ENCODE measurements around the gene SEC22A. TPM values are rescaled to one million over a fixed set of nuclear protein-coding genes. Genes with fewer than 3 reads are reported as not detected.

The SEC22A gene
- total and polyA plus RNA-seq, 7 donors, result 5.8 to 47.2 (median 17.8) TPM

GRCh38 chr3:123296261-123296660, 94.5 kb downstream of the SEC22A start:
- DNase-seq, result peak; percentile 44
- H3K36me3 ChIP-seq, result peaks cover 13 to 98% (median 34%) of the 10 kb centered on the region in 4 donors

GRCh38 chr3:123296836-123297626, 95.3 kb downstream of the SEC22A start:
- peak overlapping the region in 1 of 4 donors; percentile 18 for H3K27ac ChIP-seq
- TF ChIP-seq POLR2A (IDR thresholded peaks at IDR 0.05) (no peak), EP300 (IDR thresholded peaks at IDR 0.05) (no peak), POLR2AphosphoS5 (IDR thresholded peaks at IDR 0.05) (no peak)
- TF ChIP-seq, protein P1, sequence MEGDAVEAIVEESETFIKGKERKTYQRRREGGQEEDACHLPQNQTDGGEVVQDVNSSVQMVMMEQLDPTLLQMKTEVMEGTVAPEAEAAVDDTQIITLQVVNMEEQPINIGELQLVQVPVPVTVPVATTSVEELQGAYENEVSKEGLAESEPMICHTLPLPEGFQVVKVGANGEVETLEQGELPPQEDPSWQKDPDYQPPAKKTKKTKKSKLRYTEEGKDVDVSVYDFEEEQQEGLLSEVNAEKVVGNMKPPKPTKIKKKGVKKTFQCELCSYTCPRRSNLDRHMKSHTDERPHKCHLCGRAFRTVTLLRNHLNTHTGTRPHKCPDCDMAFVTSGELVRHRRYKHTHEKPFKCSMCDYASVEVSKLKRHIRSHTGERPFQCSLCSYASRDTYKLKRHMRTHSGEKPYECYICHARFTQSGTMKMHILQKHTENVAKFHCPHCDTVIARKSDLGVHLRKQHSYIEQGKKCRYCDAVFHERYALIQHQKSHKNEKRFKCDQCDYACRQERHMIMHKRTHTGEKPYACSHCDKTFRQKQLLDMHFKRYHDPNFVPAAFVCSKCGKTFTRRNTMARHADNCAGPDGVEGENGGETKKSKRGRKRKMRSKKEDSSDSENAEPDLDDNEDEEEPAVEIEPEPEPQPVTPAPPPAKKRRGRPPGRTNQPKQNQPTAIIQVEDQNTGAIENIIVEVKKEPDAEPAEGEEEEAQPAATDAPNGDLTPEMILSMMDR (IDR thresholded peaks at IDR 0.05), result no peak
- 87 to 91% methylated on average over 13 of the region's 13 CpGs for WGBS, 2 donors
- H3K27me3 ChIP-seq, result no peaks in the 10 kb centered on the region
- DNase-seq, result peak; percentile 57
- peaks cover 18 to 98% (median 40%) of the 10 kb centered on the region in 4 donors for H3K36me3 ChIP-seq
- H3K4me3 ChIP-seq, result no peak overlapping the region
- no peaks in the 10 kb centered on the region for H3K9me3 ChIP-seq
- intact Hi-C loops (cut with DNase I), result no loop called here
- H3K4me1 ChIP-seq, result no peaks in the 10 kb centered on the region

More at GRCh38 chr3:123296261-123296660, 94.5 kb downstream of the SEC22A start:
- Histone ChIP-seq H3K27ac (no peak overlapping the region), H3K4me3 (no peak overlapping the region), H3K27me3 (no peaks in the 10 kb centered on the region), H3K9me3 (no peaks in the 10 kb centered on the region), H3K4me1 (no peaks in the 10 kb centered on the region)
- no peak for TF ChIP-seq POLR2A (IDR thresholded peaks at IDR 0.05)
- TF ChIP-seq EP300 (IDR thresholded peaks at IDR 0.05), result no peak
- no peak for TF ChIP-seq POLR2AphosphoS5 (IDR thresholded peaks at IDR 0.05)
- TF ChIP-seq, protein P1 (IDR thresholded peaks at IDR 0.05), result no peak
- intact Hi-C loops (cut with DNase I), result no loop called here
- 89 to 91% methylated on average over 7 of the region's 7 CpGs for WGBS, 2 donors

DNA sequence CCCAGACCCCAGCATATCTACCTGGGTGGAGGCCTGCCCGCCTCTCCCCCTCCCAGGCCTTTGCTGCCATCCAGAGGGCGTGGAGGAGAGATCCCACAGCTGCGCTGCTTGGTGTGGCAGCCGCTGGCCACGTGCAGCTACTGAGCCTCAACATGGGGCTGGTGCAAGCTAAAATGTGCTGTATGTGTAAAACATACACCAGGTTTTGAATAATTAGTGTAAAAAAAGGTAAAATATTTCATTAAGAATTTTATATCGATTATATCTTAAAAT, 95.8 kb downstream of the SEC22A start:
- 83 to 87% methylated on average over 6 of the region's 6 CpGs for WGBS, 2 donors
- no peaks in the 10 kb centered on the region for H3K27me3 ChIP-seq

GRCh38 chr3:123298903-123299302, 97.2 kb downstream of the SEC22A start:
- H3K36me3 ChIP-seq, result peaks cover 35 to 98% (median 49%) of the 10 kb centered on the region in 4 donors
- 86 to 88% methylated on average over 5 of the region's 5 CpGs for WGBS, 2 donors
- intact Hi-C loops (cut with DNase I), result no loop called here

More for the DNA sequence above, 95.8 kb downstream of the SEC22A start:
- Histone ChIP-seq H3K36me3 (peaks cover 24 to 98% (median 45%) of the 10 kb centered on the region in 4 donors), H3K27ac (peak overlapping the region in 1 of 4 donors; percentile 18), H3K4me1 (no peaks in the 10 kb centered on the region), H3K4me3 (no peak overlapping the region), H3K9me3 (no peaks in the 10 kb centered on the region)
- intact Hi-C loops (cut with DNase I), result no loop called here
- TF ChIP-seq, protein P1 (IDR thresholded peaks at IDR 0.05), result no peak
- TF ChIP-seq EP300 (IDR thresholded peaks at IDR 0.05) (no peak), POLR2AphosphoS5 (IDR thresholded peaks at IDR 0.05) (no peak), POLR2A (IDR thresholded peaks at IDR 0.05) (no peak)
- peak; percentile 48 for DNase-seq

More at GRCh38 chr3:123298903-123299302, 97.2 kb downstream of the SEC22A start:
- Histone ChIP-seq H3K27me3 (no peaks in the 10 kb centered on the region), H3K9me3 (no peaks in the 10 kb centered on the region), H3K4me3 (no peak overlapping the region), H3K4me1 (no peaks in the 10 kb centered on the region), H3K27ac (peak overlapping the region in 1 of 4 donors; percentile 20)
- no peak for TF ChIP-seq POLR2AphosphoS5 (IDR thresholded peaks at IDR 0.05)
- TF ChIP-seq, protein P1 (IDR thresholded peaks at IDR 0.05), result no peak
- DNase-seq, result no peak
